Liver (tissue), 9 donors: ENCODE results near the gene CCDC167. TPM values are rescaled to one million over a fixed set of nuclear protein-coding genes. Genes with fewer than 3 reads are reported as not detected.

Experiments used
- DNase-seq: peaks from one replicate; pipeline ENCODE4 v3.0.0-alpha.2; 2017; ENCODE audit warnings: low spot score
- H3K27ac ChIP-seq, 2 donors: one replicate each; pipeline ENCODE4 v1.7.0; 2013; ENCODE audit warnings: inconsistent platforms in 2 of 2, low read length in 2 of 2, control low read depth in 1 of 2, low read depth in 1 of 2, mild to moderate bottlenecking in 1 of 2
- H3K27me3 ChIP-seq, 4 donors: one replicate each; pipeline versions ENCODE4 v1.6.1 to v1.7.0; 2013; ENCODE audit warnings: low read length in 3 of 4, inconsistent platforms in 1 of 4, mild to moderate bottlenecking in 1 of 4, moderate library complexity in 1 of 4; ENCODE audit not compliant: control insufficient read depth in 4 of 4, insufficient read depth in 4 of 4
- H3K36me3 ChIP-seq, 4 donors: one replicate each; pipeline versions ENCODE4 v1.6.1 to v1.7.0; 2013; ENCODE audit warnings: low read length in 3 of 4, mild to moderate bottlenecking in 3 of 4, low read depth in 1 of 4, moderate library complexity in 1 of 4; ENCODE audit not compliant: control insufficient read depth in 4 of 4, insufficient read depth in 3 of 4
- H3K4me1 ChIP-seq, 4 donors: one replicate each; pipeline versions ENCODE4 v1.6.1 to v1.7.0; 2013; ENCODE audit warnings: low read length in 3 of 4, mild to moderate bottlenecking in 3 of 4, moderate library complexity in 1 of 4; ENCODE audit not compliant: control insufficient read depth in 4 of 4, insufficient read depth in 4 of 4
- H3K4me3 ChIP-seq, 3 donors: one replicate each; pipeline versions ENCODE4 v1.6.1 to v1.7.0; 2013; ENCODE audit warnings: low read length in 3 of 3, control low read depth in 1 of 3, low read depth in 1 of 3, mild to moderate bottlenecking in 1 of 3
- H3K9ac ChIP-seq, 2 donors: one replicate each; pipeline ENCODE4 v1.7.0; 2013; ENCODE audit warnings: low read length in 2 of 2, mild to moderate bottlenecking in 2 of 2, moderate library complexity in 2 of 2, control low read depth in 1 of 2, low read depth in 1 of 2
- H3K9me3 ChIP-seq, 4 donors: one replicate each; pipeline versions ENCODE4 v1.6.1 to v1.7.0; 2013; ENCODE audit warnings: low read length in 3 of 4; ENCODE audit not compliant: control insufficient read depth in 4 of 4
- EGR1 ChIP-seq, 2 donors: IDR thresholded peaks; 2 replicates each; pipeline ENCODE4 v1.6.1; 2016 to 2018; ENCODE audit warnings: antibody characterized with exemption in 2 of 2, low read depth in 2 of 2
- FOXA2 ChIP-seq: IDR thresholded peaks from 2 replicates; pipeline ENCODE4 v1.6.1; 2016; ENCODE audit warnings: antibody characterized with exemption
- HNF4A ChIP-seq, 2 donors: conservative IDR thresholded peaks; 2 replicates each; pipeline ENCODE4 v1.6.1; 2016; ENCODE audit warnings: antibody characterized with exemption in 2 of 2, mild to moderate bottlenecking in 2 of 2
- HNF4G ChIP-seq: IDR thresholded peaks from 2 replicates; pipeline ENCODE4 v1.6.1; 2016; ENCODE audit warnings: antibody characterized with exemption
- JUND ChIP-seq, 2 donors: IDR thresholded peaks; 2 replicates each; pipeline ENCODE4 v1.6.1; 2016; ENCODE audit warnings: antibody characterized with exemption in 2 of 2
- MAX ChIP-seq: IDR thresholded peaks from 2 replicates; pipeline ENCODE4 v1.6.1; 2016; ENCODE audit warnings: antibody characterized with exemption
- RAD21 ChIP-seq, 2 donors: IDR thresholded peaks; 2 replicates each; pipeline ENCODE4 v1.6.1; 2016; ENCODE audit warnings: antibody characterized with exemption in 2 of 2, mild to moderate bottlenecking in 2 of 2
- RXRA ChIP-seq, 2 donors: IDR thresholded peaks; 2 replicates each; pipeline ENCODE4 v1.6.1; 2017 to 2018; ENCODE audit warnings: antibody characterized with exemption in 2 of 2, mild to moderate bottlenecking in 1 of 2
- SP1 ChIP-seq: IDR thresholded peaks from 2 replicates; pipeline ENCODE4 v1.6.1; 2018; ENCODE audit warnings: antibody characterized with exemption, mild to moderate bottlenecking
- TAF1 ChIP-seq: conservative IDR thresholded peaks from 2 replicates; pipeline ENCODE4 v1.6.1; 2016; ENCODE audit warnings: antibody characterized with exemption, mild to moderate bottlenecking
- YY1 ChIP-seq: IDR thresholded peaks from 2 replicates; pipeline ENCODE4 v1.6.1; 2016; ENCODE audit warnings: antibody characterized with exemption, mild to moderate bottlenecking
- ZBTB33 ChIP-seq: IDR thresholded peaks from 2 replicates; pipeline ENCODE4 v1.6.1; 2016; ENCODE audit warnings: antibody characterized with exemption
- WGBS: extraction: QIAGEN DNeasy Blood & Tissue Kit; methylation state at CpG from one replicate; pipeline ENCODE4 v1.1.7; 2013; 5-methylcytosine and 5-hydroxymethylcytosine counted together
- polyA plus RNA-seq, 2 donors: library from polyadenylated mRNA; stranded (reverse) in 1 of 2; unstranded in 1 of 2; fragments of 200-250 nt in 1 of 2; fragments of >200 nt in 1 of 2; fragmentation: Nextera tagmentation in 1 of 2; extraction: Ambion mirVana in 1 of 2; gene quantifications; one replicate each; pipeline versions ENCODE4 v1.2.1 to v1.2.3, GENCODE V29; 2013 to 2015
- total RNA-seq, 2 donors: library from RNA; depleted of rRNA; stranded (reverse); fragments of >200 nt; gene quantifications; one replicate each; pipeline ENCODE4 v1.2.3, GENCODE V29; 2014
- TF ChIP-seq, protein P1 (sequence below): fragments of 150-350 bp; IDR thresholded peaks from 2 replicates; pipeline ENCODE4 v1.5.1; 2017; ENCODE audit warnings: improper control_type of control experiment, low read depth, low read length; ENCODE audit not compliant: missing input control
- TF ChIP-seq, protein P2 (sequence below): IDR thresholded peaks from 2 replicates; pipeline ENCODE4 v1.6.1; 2016; ENCODE audit warnings: antibody characterized with exemption, mild to moderate bottlenecking
- donor health status: healthy.
- donor health status: healthy.
- donor health status: healthy.
- donor health status: healthy.
- donor health status: healthy.

The CCDC167 gene
- total and polyA plus RNA-seq, 4 donors, result 14.1 to 54.8 (median 42.7) TPM

DNA sequence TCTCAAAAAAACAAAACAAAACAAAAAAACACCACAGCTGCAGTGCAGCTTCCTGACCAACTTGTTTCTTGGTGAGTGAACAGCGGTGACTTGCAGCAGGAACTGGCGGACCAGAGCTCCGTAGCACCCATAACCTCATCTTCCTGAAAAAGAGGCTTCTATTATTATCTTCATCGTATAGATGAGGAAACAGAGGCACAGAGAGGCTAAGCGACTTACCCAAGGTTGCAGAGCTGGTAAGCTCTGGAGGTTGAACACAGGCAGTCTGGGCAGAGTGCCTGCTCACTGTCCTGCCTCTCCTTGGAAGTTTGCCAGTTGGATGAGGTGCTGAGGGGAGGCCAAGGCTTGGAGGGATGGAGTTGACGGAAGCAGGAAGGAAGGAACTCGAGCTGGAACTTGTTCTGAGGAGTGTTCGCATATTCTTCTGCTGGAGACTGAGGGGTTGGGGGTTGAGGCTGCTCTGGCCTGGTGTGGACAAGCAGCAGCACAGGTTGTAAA, 47.9 kb upstream of the CCDC167 start:
- no peak overlapping the region for H3K4me3 ChIP-seq

GRCh38 chr6:37546141-37546871, 46.6 kb upstream of the CCDC167 start:
- WGBS, result 76% methylated on average over 9 of the region's 9 CpGs
- Histone ChIP-seq H3K36me3 (no peaks in the 10 kb centered on the region), H3K4me1 (no peaks in the 10 kb centered on the region), H3K27me3 (peaks cover 0 to 2% (median 0%) of the 10 kb centered on the region in 4 donors), H3K4me3 (no peak overlapping the region), H3K9me3 (no peaks in the 10 kb centered on the region), H3K27ac (no peak overlapping the region), H3K9ac (no peak overlapping the region)
- TF ChIP-seq TAF1 (no peak), EGR1 (IDR thresholded peaks at IDR 0.05; ENCODE audit: low read depth in 2 of 2) (no peak), JUND (IDR thresholded peaks at IDR 0.05) (no peak), RAD21 (IDR thresholded peaks at IDR 0.05) (no peak), MAX (no peak), HNF4A (conservative IDR thresholded peaks at IDR 0.05) (no peak), FOXA2 (no peak), YY1 (no peak)
- TF ChIP-seq, protein P1, sequence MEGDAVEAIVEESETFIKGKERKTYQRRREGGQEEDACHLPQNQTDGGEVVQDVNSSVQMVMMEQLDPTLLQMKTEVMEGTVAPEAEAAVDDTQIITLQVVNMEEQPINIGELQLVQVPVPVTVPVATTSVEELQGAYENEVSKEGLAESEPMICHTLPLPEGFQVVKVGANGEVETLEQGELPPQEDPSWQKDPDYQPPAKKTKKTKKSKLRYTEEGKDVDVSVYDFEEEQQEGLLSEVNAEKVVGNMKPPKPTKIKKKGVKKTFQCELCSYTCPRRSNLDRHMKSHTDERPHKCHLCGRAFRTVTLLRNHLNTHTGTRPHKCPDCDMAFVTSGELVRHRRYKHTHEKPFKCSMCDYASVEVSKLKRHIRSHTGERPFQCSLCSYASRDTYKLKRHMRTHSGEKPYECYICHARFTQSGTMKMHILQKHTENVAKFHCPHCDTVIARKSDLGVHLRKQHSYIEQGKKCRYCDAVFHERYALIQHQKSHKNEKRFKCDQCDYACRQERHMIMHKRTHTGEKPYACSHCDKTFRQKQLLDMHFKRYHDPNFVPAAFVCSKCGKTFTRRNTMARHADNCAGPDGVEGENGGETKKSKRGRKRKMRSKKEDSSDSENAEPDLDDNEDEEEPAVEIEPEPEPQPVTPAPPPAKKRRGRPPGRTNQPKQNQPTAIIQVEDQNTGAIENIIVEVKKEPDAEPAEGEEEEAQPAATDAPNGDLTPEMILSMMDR, result no peak
- TF ChIP-seq, protein P2, sequence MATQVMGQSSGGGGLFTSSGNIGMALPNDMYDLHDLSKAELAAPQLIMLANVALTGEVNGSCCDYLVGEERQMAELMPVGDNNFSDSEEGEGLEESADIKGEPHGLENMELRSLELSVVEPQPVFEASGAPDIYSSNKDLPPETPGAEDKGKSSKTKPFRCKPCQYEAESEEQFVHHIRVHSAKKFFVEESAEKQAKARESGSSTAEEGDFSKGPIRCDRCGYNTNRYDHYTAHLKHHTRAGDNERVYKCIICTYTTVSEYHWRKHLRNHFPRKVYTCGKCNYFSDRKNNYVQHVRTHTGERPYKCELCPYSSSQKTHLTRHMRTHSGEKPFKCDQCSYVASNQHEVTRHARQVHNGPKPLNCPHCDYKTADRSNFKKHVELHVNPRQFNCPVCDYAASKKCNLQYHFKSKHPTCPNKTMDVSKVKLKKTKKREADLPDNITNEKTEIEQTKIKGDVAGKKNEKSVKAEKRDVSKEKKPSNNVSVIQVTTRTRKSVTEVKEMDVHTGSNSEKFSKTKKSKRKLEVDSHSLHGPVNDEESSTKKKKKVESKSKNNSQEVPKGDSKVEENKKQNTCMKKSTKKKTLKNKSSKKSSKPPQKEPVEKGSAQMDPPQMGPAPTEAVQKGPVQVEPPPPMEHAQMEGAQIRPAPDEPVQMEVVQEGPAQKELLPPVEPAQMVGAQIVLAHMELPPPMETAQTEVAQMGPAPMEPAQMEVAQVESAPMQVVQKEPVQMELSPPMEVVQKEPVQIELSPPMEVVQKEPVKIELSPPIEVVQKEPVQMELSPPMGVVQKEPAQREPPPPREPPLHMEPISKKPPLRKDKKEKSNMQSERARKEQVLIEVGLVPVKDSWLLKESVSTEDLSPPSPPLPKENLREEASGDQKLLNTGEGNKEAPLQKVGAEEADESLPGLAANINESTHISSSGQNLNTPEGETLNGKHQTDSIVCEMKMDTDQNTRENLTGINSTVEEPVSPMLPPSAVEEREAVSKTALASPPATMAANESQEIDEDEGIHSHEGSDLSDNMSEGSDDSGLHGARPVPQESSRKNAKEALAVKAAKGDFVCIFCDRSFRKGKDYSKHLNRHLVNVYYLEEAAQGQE, result no peak
- DNase-seq, result no peak

More for the DNA sequence above, 47.9 kb upstream of the CCDC167 start:
- H3K36me3 ChIP-seq, result no peaks in the 10 kb centered on the region
- DNase-seq, result no peak
- H3K4me1 ChIP-seq, result no peaks in the 10 kb centered on the region
- no peaks in the 10 kb centered on the region for H3K9me3 ChIP-seq
- peaks cover 0 to 2% (median 0%) of the 10 kb centered on the region in 4 donors for H3K27me3 ChIP-seq
- H3K27ac ChIP-seq, result no peak overlapping the region
- WGBS, result 55% methylated on average over 8 of the region's 8 CpGs
- no peak overlapping the region for H3K9ac ChIP-seq
- TF ChIP-seq, protein P2, result no peak
- TF ChIP-seq ZBTB33, result no peak
- no peak for TF ChIP-seq RAD21 (IDR thresholded peaks at IDR 0.05)
- no peak for TF ChIP-seq HNF4G
- no peak for TF ChIP-seq SP1
- no peak for TF ChIP-seq FOXA2
- TF ChIP-seq RXRA (IDR thresholded peaks at IDR 0.05), result no peak
- no peak for TF ChIP-seq TAF1
- TF ChIP-seq HNF4A (conservative IDR thresholded peaks at IDR 0.05), result no peak
